GM12874 (cell line): ENCODE results near the gene FAM193A.

Source experiments
- TF ChIP-seq, protein P1 (sequence below): IDR thresholded peaks from 2 replicates; pipeline ENCODE4 v1.5.1; 2011; ENCODE audit warnings: low read depth, mild to moderate bottlenecking, control low read depth, low read length, moderate library complexity; ENCODE audit not compliant: insufficient read depth

FAM193A gene

GRCh38 chr4:2595952-2596552, 59.6 kb downstream of the FAM193A start:
- TF ChIP-seq, protein P1, sequence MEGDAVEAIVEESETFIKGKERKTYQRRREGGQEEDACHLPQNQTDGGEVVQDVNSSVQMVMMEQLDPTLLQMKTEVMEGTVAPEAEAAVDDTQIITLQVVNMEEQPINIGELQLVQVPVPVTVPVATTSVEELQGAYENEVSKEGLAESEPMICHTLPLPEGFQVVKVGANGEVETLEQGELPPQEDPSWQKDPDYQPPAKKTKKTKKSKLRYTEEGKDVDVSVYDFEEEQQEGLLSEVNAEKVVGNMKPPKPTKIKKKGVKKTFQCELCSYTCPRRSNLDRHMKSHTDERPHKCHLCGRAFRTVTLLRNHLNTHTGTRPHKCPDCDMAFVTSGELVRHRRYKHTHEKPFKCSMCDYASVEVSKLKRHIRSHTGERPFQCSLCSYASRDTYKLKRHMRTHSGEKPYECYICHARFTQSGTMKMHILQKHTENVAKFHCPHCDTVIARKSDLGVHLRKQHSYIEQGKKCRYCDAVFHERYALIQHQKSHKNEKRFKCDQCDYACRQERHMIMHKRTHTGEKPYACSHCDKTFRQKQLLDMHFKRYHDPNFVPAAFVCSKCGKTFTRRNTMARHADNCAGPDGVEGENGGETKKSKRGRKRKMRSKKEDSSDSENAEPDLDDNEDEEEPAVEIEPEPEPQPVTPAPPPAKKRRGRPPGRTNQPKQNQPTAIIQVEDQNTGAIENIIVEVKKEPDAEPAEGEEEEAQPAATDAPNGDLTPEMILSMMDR: no peak

GRCh38 chr4:2596611-2597010, 60.2 kb downstream of the FAM193A start:
- TF ChIP-seq, protein P1: no peak

DNA sequence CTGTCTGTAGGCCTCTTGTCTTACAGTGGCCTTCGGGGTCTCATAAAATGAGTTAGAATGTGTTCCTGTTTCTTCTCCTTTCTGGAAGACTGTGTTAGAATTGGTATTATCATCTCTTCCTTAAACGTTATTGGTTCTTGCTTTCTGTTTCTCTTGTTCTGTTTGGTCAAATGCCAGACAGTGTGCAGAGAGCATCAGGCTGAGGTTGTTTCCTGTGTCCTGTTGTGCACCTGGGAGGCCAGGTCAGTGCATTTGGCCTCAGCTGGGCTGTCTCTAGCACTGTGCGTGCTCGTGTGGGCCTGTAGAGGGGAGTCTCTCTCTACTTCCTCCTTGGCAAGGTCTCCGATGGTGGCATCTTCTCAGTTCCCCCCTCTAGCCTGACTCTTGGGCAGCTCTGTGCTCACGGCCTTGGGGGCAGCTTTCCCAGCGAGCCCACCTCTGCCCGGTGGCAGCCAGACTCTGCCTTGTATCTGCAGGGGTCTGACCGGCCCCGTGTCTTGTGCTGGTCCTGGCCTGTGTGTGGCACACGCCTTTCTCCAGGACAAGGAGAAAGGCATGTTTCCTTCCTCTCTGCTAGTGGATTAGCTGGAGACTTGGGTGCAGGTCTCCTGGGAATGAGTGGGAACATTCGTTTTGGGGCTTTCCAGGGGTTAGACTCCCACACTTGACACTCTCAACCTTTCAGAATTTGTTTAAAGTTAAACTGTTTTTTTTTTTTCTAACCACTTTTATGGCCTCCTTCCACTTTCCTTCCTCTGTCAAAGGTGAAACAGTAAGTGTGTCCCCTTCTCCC, 62.3 kb downstream of the FAM193A start:
- TF ChIP-seq, protein P1: peak; percentile 58

DNA sequence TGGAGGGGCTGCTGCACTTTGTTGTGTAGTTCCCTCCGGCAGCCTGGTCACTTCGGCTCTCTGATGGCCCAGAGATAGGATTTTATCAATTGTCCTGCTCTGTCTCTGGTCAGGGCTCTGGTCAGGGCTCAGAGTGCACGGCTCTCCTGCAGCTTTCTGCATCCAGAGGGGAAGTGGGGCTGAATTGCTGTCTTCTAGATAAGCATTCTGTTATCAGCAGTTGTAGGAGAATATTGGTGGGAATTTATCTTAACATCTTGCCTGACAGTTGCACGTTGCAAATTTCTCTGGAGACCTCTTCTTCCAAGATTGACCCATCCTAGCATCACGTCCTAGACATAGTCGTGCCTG, 62.8 kb downstream of the FAM193A start:
- TF ChIP-seq, protein P1: no peak

- TF ChIP-seq, protein P1: no peak
Measured at GRCh38 chr4:2600878-2601277, 64.4 kb downstream of the FAM193A start.

GRCh38 chr4:2604614-2605013, 68.2 kb downstream of the FAM193A start:
- TF ChIP-seq, protein P1: no peak

DNA sequence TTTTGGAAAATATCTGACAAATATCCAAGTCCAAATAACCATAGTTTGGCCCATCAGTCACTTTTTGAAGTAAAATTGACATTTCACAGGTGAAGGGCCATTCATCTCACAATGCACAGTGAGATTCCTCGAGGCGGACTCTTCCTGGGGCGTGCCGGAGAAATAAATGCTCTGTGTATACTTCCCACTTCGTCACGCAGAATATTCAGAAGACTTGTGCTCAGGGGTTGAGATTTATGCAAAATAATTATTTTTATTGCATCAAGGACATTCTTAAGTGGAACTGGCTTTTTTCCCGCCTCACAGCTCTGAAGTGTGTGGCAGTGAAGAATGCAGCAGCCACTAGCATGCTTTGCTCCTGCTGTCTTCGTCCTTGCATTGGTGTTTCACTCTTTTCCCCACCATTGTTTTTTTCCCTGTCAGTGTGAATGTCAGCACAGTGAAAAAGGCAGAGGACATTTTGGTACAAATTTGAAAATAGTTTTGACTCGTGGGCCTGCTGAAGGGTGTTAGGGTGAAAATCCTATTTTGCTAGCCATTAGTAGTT, 70.6 kb downstream of the FAM193A start:
- TF ChIP-seq, protein P1: no peak
